C4-2B (cell line): ENCODE measurements around the gene CCND1.

ENCODE experiments used
- H3K27ac ChIP-seq: fragments of 450-650 bp; 2 replicates; pipeline ENCODE4 v1.5.1; 2017
- CTCF ChIP-seq: fragments of 450-650 bp; conservative IDR thresholded peaks from 2 replicates; pipeline ENCODE4 v1.5.1; 2017; ENCODE audit warnings: mild to moderate bottlenecking
- ZFX ChIP-seq: fragments of 450-650 bp; IDR thresholded peaks from 2 replicates; pipeline ENCODE4 v1.6.1; 2017

The CCND1 gene

GRCh38 chr11:69674886-69675714 lies 34.1 kb downstream of the CCND1 start, which contains the start of gene LTO1:
Gene LTO1 (minus strand): TSS chr11:69675353. CDS start chr11:69675239, 114 bp downstream.
- peak within 1 kb of the TSS; percentile 82 for H3K27ac ChIP-seq
- no peak for TF ChIP-seq CTCF
- TF ChIP-seq ZFX = peak; percentile 90; the same call in 1 of the 2 replicates

- H3K27ac ChIP-seq = no peak overlapping the region
- TF ChIP-seq ZFX (no peak), CTCF (no peak)
Measured at GRCh38 chr11:69677749-69678148, 36.8 kb downstream of the CCND1 start.

- TF ChIP-seq CTCF (no peak), ZFX (no peak)
Measured at GRCh38 chr11:69680688-69681087, 39.7 kb downstream of the CCND1 start.

GRCh38 chr11:69682221-69682620 lies 41.3 kb downstream of the CCND1 start:
- TF ChIP-seq ZFX (no peak), CTCF (no peak)
- no peak overlapping the region for H3K27ac ChIP-seq

More at GRCh38 chr11:69680688-69681087, 39.7 kb downstream of the CCND1 start:
- no peak overlapping the region for H3K27ac ChIP-seq

GRCh38 chr11:69682681-69683326 lies 41.8 kb downstream of the CCND1 start:
- no peak overlapping the region for H3K27ac ChIP-seq
- TF ChIP-seq CTCF (no peak), ZFX (no peak)

GRCh38 chr11:69683764-69684333 lies 42.9 kb downstream of the CCND1 start:
- no peak overlapping the region for H3K27ac ChIP-seq
- TF ChIP-seq CTCF = peak; percentile 82
- no peak for TF ChIP-seq ZFX

- TF ChIP-seq CTCF = no peak
- TF ChIP-seq ZFX = no peak
Measured at GRCh38 chr11:69684651-69685050, 43.7 kb downstream of the CCND1 start.

More at GRCh38 chr11:69684651-69685050, 43.7 kb downstream of the CCND1 start:
- no peak overlapping the region for H3K27ac ChIP-seq
